Measurements from ENCODE around the gene SERPINA3. TPM values are rescaled to one million over a fixed set of nuclear protein-coding genes. Genes with fewer than 3 reads are reported as not detected.
"Not testable (repeated sequence)": the region's sequence is repeated elsewhere in the genome, so short reads cannot be mapped to it uniquely, and the experiment has no call there.

The SERPINA3 gene
- total RNA-seq, 2 experiments from 2014 or later: not detected

GRCh38 chr14:94633121-94633520 lies 20.9 kb downstream of the SERPINA3 start:
- CTCF ChIA-PET: no interaction called here
- Mint-ChIP-seq H3K27me3 (ENCODE audit: low read depth) (peaks cover 11% of the 10 kb centered on the region), H3K9me3 (no peaks in the 10 kb centered on the region), H3K4me3 (no peak overlapping the region), H3K36me3 (ENCODE audit: low read depth) (no peaks in the 10 kb centered on the region), H3K27ac (no peak overlapping the region), H3K4me1 (ENCODE audit: low read depth) (no peaks in the 10 kb centered on the region)
- DNase-seq: no peak
- intact Hi-C loops (cut with micrococcal nuclease): no loop called here

DNA sequence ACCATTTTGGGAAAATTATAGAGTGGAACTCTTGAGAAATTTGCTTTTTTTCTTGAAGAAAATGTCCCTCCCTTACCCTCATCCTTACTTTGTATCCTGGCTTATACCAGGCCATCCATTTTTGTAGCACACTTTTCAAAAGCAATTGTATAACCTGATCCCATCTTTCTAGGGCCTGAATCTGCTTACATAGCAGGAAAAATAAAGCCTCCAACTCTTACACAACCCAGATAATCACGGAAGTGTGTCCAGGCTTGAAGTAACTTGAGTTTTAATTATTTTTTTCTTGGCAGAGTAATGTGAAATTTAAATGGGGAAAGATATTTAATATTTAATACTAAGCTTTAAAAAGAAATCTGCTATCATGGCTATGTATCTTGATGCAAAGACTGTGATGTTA lies 23.0 kb downstream of the SERPINA3 start:
- no peak overlapping the region for H3K4me3 Mint-ChIP-seq
- DNase-seq: no peak
- no peaks in the 10 kb centered on the region for H3K4me1 Mint-ChIP-seq (ENCODE audit: low read depth)
- H3K36me3 Mint-ChIP-seq (ENCODE audit: low read depth): no peaks in the 10 kb centered on the region
- peaks cover 12% of the 10 kb centered on the region for H3K27me3 Mint-ChIP-seq (ENCODE audit: low read depth)
- no peak overlapping the region for H3K27ac Mint-ChIP-seq
- intact Hi-C loops (cut with micrococcal nuclease): no loop called here
- H3K9me3 Mint-ChIP-seq: no peaks in the 10 kb centered on the region
- CTCF ChIA-PET: no interaction called here

- CTCF ChIA-PET: no interaction called here
Measured at GRCh38 chr14:94636744-94637412, 24.7 kb downstream of the SERPINA3 start.

GRCh38 chr14:94637814-94638213 lies 25.6 kb downstream of the SERPINA3 start:
- H3K4me3 Mint-ChIP-seq; CTCF ChIA-PET; H3K27ac Mint-ChIP-seq; H3K9me3 Mint-ChIP-seq; intact Hi-C loops (cut with micrococcal nuclease); H3K36me3 Mint-ChIP-seq (ENCODE audit: low read depth); DNase-seq; H3K27me3 Mint-ChIP-seq (ENCODE audit: low read depth); H3K4me1 Mint-ChIP-seq (ENCODE audit: low read depth): not testable (repeated sequence)

More at GRCh38 chr14:94636744-94637412, 24.7 kb downstream of the SERPINA3 start:
- Mint-ChIP-seq H3K36me3 (ENCODE audit: low read depth) (no peaks in the 10 kb centered on the region), H3K4me1 (ENCODE audit: low read depth) (no peaks in the 10 kb centered on the region), H3K9me3 (no peaks in the 10 kb centered on the region), H3K4me3 (no peak overlapping the region), H3K27ac (no peak overlapping the region), H3K27me3 (ENCODE audit: low read depth) (peaks cover 4% of the 10 kb centered on the region)
- no peak for DNase-seq
- intact Hi-C loops (cut with micrococcal nuclease): no loop called here

DNA sequence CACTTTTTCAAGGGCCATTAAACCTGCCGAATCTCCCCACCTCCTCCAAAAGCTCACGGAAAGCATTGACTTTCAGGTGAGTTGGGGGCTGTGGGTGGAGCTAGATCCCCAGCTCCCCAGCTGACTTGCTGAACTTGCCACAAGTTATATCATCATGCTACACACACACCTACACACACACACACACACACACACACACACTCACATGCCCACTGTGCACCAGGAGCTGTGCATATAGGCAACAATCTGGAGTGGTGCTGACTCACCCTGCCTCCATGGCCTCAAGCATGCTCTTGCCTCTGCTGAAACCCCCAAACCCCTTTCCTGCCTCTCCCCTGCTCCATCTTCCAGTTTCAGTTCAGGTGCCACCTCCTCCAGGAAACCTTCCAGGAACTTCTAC lies 26.1 kb downstream of the SERPINA3 start:
- Mint-ChIP-seq H3K27me3 (ENCODE audit: low read depth) (peaks cover 3% of the 10 kb centered on the region), H3K4me1 (ENCODE audit: low read depth) (no peaks in the 10 kb centered on the region), H3K9me3 (no peaks in the 10 kb centered on the region), H3K27ac (no peak overlapping the region), H3K4me3 (no peak overlapping the region), H3K36me3 (ENCODE audit: low read depth) (no peaks in the 10 kb centered on the region)
- DNase-seq: no peak
- intact Hi-C loops (cut with micrococcal nuclease): no loop called here
- CTCF ChIA-PET: no interaction called here

DNA sequence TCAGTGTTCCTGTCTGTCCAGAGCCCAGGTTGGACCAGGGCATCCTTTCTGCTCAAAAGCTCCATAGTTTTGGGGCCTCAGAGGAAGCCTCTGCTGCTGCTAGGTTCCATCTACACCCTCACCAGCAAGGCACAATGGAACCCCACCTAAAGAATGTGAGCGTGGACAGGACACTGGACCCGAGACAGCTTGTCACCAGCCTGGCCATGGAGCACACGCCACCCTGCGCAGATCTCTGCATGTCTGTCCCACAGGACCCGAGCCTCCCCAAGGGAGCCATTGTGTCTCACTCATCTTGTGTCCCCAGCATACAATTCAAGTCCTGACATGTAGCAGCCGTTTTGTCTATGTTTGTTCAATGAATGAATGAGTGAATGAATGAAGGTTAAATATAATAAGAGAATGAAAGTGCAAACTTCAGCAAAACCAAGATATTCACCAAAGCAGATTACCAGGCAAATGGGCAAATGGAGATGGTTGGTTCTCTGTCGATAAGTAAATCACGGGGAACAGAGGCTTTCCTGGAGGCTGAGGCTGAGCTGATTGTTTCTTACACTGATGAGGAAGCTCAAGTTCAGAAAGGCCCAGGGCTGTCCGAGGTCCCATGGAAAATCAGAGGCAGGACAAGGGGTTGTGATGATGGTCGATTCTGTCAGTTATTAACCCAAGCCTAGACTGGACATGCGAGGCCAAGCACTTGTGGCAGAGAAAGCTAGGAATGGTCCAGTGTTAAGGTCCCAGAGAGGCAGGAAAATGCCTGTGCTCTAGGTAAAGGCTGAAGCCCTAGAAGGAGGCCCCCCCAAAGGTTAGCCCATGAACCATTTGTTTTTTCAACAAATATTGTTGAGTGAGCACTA lies 27.0 kb downstream of the SERPINA3 start:
- intact Hi-C loops (cut with micrococcal nuclease): no loop called here
- no peaks in the 10 kb centered on the region for H3K4me1 Mint-ChIP-seq (ENCODE audit: low read depth)
- H3K4me3 Mint-ChIP-seq: no peak overlapping the region
- no peak overlapping the region for H3K27ac Mint-ChIP-seq
- H3K36me3 Mint-ChIP-seq (ENCODE audit: low read depth): no peaks in the 10 kb centered on the region
- DNase-seq: no peak
- CTCF ChIA-PET: no interaction called here
- H3K9me3 Mint-ChIP-seq: no peaks in the 10 kb centered on the region
- peaks cover 3% of the 10 kb centered on the region for H3K27me3 Mint-ChIP-seq (ENCODE audit: low read depth)

GRCh38 chr14:94640721-94641631 lies 28.8 kb downstream of the SERPINA3 start:
- intact Hi-C loops (cut with micrococcal nuclease): no loop called here
- no peaks in the 10 kb centered on the region for H3K4me1 Mint-ChIP-seq (ENCODE audit: low read depth)
- no peaks in the 10 kb centered on the region for H3K9me3 Mint-ChIP-seq
- peaks cover 3% of the 10 kb centered on the region for H3K27me3 Mint-ChIP-seq (ENCODE audit: low read depth)
- DNase-seq: no peak
- CTCF ChIA-PET: interaction anchor here (0.9 kb wide), 1 partner anchor 92 kb away, joined by 4 read pairs; no protein-coding TSS in a partner anchor
- no peak overlapping the region for H3K27ac Mint-ChIP-seq
- no peak overlapping the region for H3K4me3 Mint-ChIP-seq
- no peaks in the 10 kb centered on the region for H3K36me3 Mint-ChIP-seq (ENCODE audit: low read depth)

- no peaks in the 10 kb centered on the region for H3K4me1 Mint-ChIP-seq (ENCODE audit: low read depth)
- peaks cover 3% of the 10 kb centered on the region for H3K27me3 Mint-ChIP-seq (ENCODE audit: low read depth)
- CTCF ChIA-PET: no interaction called here
- intact Hi-C loops (cut with micrococcal nuclease): no loop called here
- DNase-seq: no peak
- H3K9me3 Mint-ChIP-seq: no peaks in the 10 kb centered on the region
- H3K27ac Mint-ChIP-seq: no peak overlapping the region
- H3K4me3 Mint-ChIP-seq: no peak overlapping the region
- H3K36me3 Mint-ChIP-seq (ENCODE audit: low read depth): no peaks in the 10 kb centered on the region
Measured at GRCh38 chr14:94641632-94641955, 29.4 kb downstream of the SERPINA3 start.

DNA sequence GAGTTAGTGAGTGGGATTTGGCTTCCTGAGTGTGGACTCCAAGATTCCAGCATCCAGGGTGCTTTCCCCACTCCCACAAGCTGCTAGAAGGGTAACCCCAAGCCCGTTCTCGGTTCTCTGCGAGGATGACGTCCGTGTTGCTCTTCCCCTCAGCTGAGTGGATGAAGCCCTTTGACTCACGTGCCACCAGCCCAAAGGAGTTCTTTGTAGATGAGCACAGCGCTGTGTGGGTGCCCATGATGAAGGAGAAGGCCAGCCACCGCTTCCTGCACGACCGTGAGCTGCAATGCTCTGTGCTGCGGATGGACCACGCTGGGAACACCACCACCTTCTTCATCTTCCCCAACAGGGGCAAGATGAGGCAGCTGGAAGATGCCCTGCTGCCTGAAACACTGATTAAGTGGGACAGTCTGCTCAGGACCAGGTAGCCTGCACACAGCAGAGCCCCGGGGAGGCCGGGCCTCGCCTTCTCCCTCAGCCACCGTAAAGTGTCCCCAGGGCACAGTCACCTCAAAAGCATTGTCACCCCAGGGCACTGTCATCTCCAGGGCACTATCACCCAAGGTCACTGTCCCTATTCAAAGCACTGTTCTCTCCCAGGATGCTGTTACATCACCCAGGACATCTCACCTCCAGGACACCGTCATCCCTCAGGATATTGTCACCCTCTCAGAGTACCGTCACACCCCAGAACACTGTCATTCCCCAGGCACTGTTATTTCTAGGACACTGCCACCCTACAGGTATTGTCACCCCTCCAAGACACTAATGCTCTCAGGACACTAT lies 31.3 kb downstream of the SERPINA3 start:
- intact Hi-C loops (cut with micrococcal nuclease): no loop called here
- H3K27ac Mint-ChIP-seq: no peak overlapping the region
- no peaks in the 10 kb centered on the region for H3K36me3 Mint-ChIP-seq (ENCODE audit: low read depth)
- no peak overlapping the region for H3K4me3 Mint-ChIP-seq
- CTCF ChIA-PET: no interaction called here
- H3K27me3 Mint-ChIP-seq (ENCODE audit: low read depth): peaks cover 3% of the 10 kb centered on the region
- H3K9me3 Mint-ChIP-seq: peaks cover 2% of the 10 kb centered on the region
- H3K4me1 Mint-ChIP-seq (ENCODE audit: low read depth): no peaks in the 10 kb centered on the region
- no peak for DNase-seq

DNA sequence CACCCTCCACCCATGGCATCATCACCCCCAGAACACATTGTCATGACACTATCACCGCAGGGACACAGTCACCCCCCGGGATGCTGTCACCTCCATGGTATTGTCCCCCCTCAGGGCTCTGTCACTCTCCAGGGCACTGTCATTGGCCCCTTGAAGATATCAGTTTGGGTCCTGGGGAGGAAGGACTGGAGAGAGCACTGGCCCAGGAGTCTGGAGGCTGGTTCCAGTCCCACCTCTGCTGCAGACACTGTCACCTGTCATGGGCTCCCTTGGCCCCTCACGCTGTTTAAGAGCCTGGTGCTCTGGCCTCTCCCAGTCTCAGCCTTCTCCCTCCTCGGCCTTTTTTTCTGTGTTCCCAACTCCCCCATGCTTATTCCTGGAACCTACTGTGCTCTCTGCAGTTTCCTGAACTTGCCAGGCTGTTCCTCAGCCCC lies 31.9 kb downstream of the SERPINA3 start:
- intact Hi-C loops (cut with micrococcal nuclease): no loop called here
- no peak overlapping the region for H3K4me3 Mint-ChIP-seq
- no peak for DNase-seq
- CTCF ChIA-PET: no interaction called here
- H3K9me3 Mint-ChIP-seq: peaks cover 4% of the 10 kb centered on the region
- H3K27me3 Mint-ChIP-seq (ENCODE audit: low read depth): peaks cover 3% of the 10 kb centered on the region
- no peak overlapping the region for H3K27ac Mint-ChIP-seq
- H3K4me1 Mint-ChIP-seq (ENCODE audit: low read depth): no peaks in the 10 kb centered on the region
- no peaks in the 10 kb centered on the region for H3K36me3 Mint-ChIP-seq (ENCODE audit: low read depth)

GRCh38 chr14:94646066-94646465 lies 33.9 kb downstream of the SERPINA3 start:
- H3K9me3 Mint-ChIP-seq: peaks cover 4% of the 10 kb centered on the region
- no peaks in the 10 kb centered on the region for H3K27me3 Mint-ChIP-seq (ENCODE audit: low read depth)
- no peak overlapping the region for H3K27ac Mint-ChIP-seq
- H3K36me3 Mint-ChIP-seq (ENCODE audit: low read depth): no peaks in the 10 kb centered on the region
- intact Hi-C loops (cut with micrococcal nuclease): no loop called here
- no peak for DNase-seq
- no peaks in the 10 kb centered on the region for H3K4me1 Mint-ChIP-seq (ENCODE audit: low read depth)
- CTCF ChIA-PET: no interaction called here
- no peak overlapping the region for H3K4me3 Mint-ChIP-seq

DNA sequence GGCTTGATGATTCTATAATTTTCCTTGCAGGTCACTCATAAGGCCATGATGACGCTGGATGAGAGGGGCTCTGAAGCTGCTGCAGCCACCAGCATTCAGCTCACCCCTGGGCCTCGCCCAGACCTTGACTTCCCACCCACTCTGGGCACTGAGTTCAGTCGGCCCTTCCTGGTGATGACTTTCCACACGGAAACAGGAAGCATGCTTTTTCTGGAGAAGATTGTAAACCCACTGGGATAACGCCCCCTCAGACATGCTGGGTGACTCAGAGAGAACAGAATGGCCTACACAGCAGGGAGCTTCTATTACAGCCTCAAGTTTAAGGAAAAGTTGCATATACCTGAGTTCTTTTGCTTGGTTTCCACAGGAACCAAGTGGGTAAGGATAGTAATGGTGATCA lies 34.3 kb downstream of the SERPINA3 start:
- no peak for DNase-seq
- Mint-ChIP-seq H3K9me3 (peaks cover 4% of the 10 kb centered on the region), H3K4me1 (ENCODE audit: low read depth) (no peaks in the 10 kb centered on the region), H3K27ac (no peak overlapping the region), H3K27me3 (ENCODE audit: low read depth) (no peaks in the 10 kb centered on the region), H3K36me3 (ENCODE audit: low read depth) (no peaks in the 10 kb centered on the region), H3K4me3 (no peak overlapping the region)
- CTCF ChIA-PET: no interaction called here
- intact Hi-C loops (cut with micrococcal nuclease): no loop called here

Data from activated naive CD4-positive, alpha-beta T cell treated with anti-CD3 and anti-CD28 coated beads for 36 hours (primary cell).